HEK293 (cell line): ENCODE data around the gene RRAS.

Source experiments
- GLI4 ChIP-seq: fragments of 450-650 bp; formaldehyde crosslinking; IDR thresholded peaks from 2 replicates; pipeline ENCODE4 v1.5.1; 2016; ENCODE audit warnings: missing biosample characterization, missing genetic modification characterization
- PRDM1 ChIP-seq: fragments of 450-650 bp; formaldehyde crosslinking; IDR thresholded peaks from 2 replicates; pipeline ENCODE4; 2016; ENCODE audit warnings: missing biosample characterization, missing genetic modification characterization
- TRIM28 ChIP-seq: IDR thresholded peaks from 2 replicates; pipeline ENCODE4 v1.6.1; 2011; ENCODE audit warnings: low read length, control low read depth, borderline replicate concordance
- ZFHX2 ChIP-seq: fragments of 450-650 bp; formaldehyde crosslinking; conservative IDR thresholded peaks from 2 replicates; pipeline ENCODE4 v1.5.1; 2016; ENCODE audit warnings: missing biosample characterization, missing genetic modification characterization
- ZFP3 ChIP-seq: fragments of 450-650 bp; formaldehyde crosslinking; IDR thresholded peaks from 2 replicates; pipeline ENCODE4 v1.5.1; 2016; ENCODE audit warnings: low read depth, missing biosample characterization, missing genetic modification characterization
- ZFP69B ChIP-seq: fragments of 450-650 bp; formaldehyde crosslinking; IDR thresholded peaks from 2 replicates; pipeline ENCODE4 v1.5.1; 2016; ENCODE audit warnings: missing biosample characterization, missing genetic modification characterization
- ZNF10 ChIP-seq: fragments of 450-650 bp; formaldehyde crosslinking; IDR thresholded peaks from 2 replicates; pipeline ENCODE4 v1.5.1; 2017; ENCODE audit warnings: missing biosample characterization, missing genetic modification characterization
- ZNF138 ChIP-seq: fragments of 450-650 bp; formaldehyde crosslinking; IDR thresholded peaks from 2 replicates; pipeline ENCODE4 v1.5.1; 2016; ENCODE audit warnings: missing biosample characterization, missing genetic modification characterization, borderline replicate concordance
- ZNF2 ChIP-seq: fragments of 450-650 bp; formaldehyde crosslinking; IDR thresholded peaks from 2 replicates; pipeline ENCODE4 v1.5.1; 2016; ENCODE audit warnings: missing biosample characterization, missing genetic modification characterization
- ZNF302 ChIP-seq: fragments of 450-650 bp; formaldehyde crosslinking; IDR thresholded peaks from 2 replicates; pipeline ENCODE4 v1.5.1; 2016; ENCODE audit warnings: missing biosample characterization, missing genetic modification characterization, low read depth
- ZNF416 ChIP-seq: fragments of 450-650 bp; formaldehyde crosslinking; IDR thresholded peaks from 2 replicates; pipeline ENCODE4 v1.5.1; 2016; ENCODE audit warnings: missing biosample characterization, missing genetic modification characterization
- ZNF433 ChIP-seq: fragments of 450-650 bp; formaldehyde crosslinking; IDR thresholded peaks from 2 replicates; pipeline ENCODE4 v1.5.1; 2016; ENCODE audit warnings: missing biosample characterization, missing genetic modification characterization, low read depth
- ZNF521 ChIP-seq: fragments of 450-650 bp; formaldehyde crosslinking; IDR thresholded peaks from 2 replicates; pipeline ENCODE4 v1.5.1; 2017; ENCODE audit warnings: missing biosample characterization, mild to moderate bottlenecking, missing genetic modification characterization
- ZNF530 ChIP-seq: fragments of 450-650 bp; formaldehyde crosslinking; IDR thresholded peaks from 2 replicates; pipeline ENCODE4 v1.5.1; 2016; ENCODE audit warnings: low read depth, missing biosample characterization, missing genetic modification characterization
- ZNF549 ChIP-seq: fragments of 450-650 bp; IDR thresholded peaks from 2 replicates; pipeline ENCODE4 v1.5.1; 2018; ENCODE audit warnings: missing biosample characterization, missing genetic modification characterization, mild to moderate bottlenecking, inconsistent platforms, moderate library complexity
- ZNF571 ChIP-seq: fragments of 450-650 bp; formaldehyde crosslinking; IDR thresholded peaks from 2 replicates; pipeline ENCODE4 v1.5.0; 2017; ENCODE audit warnings: missing biosample characterization, missing genetic modification characterization
- ZNF600 ChIP-seq: fragments of 450-650 bp; formaldehyde crosslinking; IDR thresholded peaks from 2 replicates; pipeline ENCODE4 v1.5.1; 2016; ENCODE audit warnings: missing biosample characterization, missing genetic modification characterization
- ZNF623 ChIP-seq: fragments of 450-650 bp; formaldehyde crosslinking; IDR thresholded peaks from 2 replicates; pipeline ENCODE4 v1.5.1; 2016; ENCODE audit warnings: missing biosample characterization, missing genetic modification characterization
- ZNF626 ChIP-seq: fragments of 450-650 bp; sonication (Bioruptor Pico); formaldehyde crosslinking; IDR thresholded peaks from 2 replicates; pipeline ENCODE4 v1.5.1; 2018; ENCODE audit warnings: missing biosample characterization, missing genetic modification characterization, inconsistent platforms
- ZNF701 ChIP-seq: fragments of 450-650 bp; formaldehyde crosslinking; IDR thresholded peaks from 2 replicates; pipeline ENCODE4 v1.5.1; 2016; ENCODE audit warnings: missing biosample characterization, missing genetic modification characterization
- ZNF837 ChIP-seq: fragments of 450-650 bp; formaldehyde crosslinking; IDR thresholded peaks from 2 replicates; pipeline ENCODE4 v1.5.1; 2016; ENCODE audit warnings: missing biosample characterization, missing genetic modification characterization
- ZSCAN16 ChIP-seq: fragments of 450-650 bp; formaldehyde crosslinking; IDR thresholded peaks from 2 replicates; pipeline ENCODE4 v1.5.1; 2016; ENCODE audit warnings: missing biosample characterization, missing genetic modification characterization
- TF ChIP-seq, protein P1 (sequence below): fragments of 450-650 bp; formaldehyde crosslinking; conservative IDR thresholded peaks from 2 replicates; pipeline ENCODE4 v1.5.1; 2016; ENCODE audit warnings: low read depth, missing biosample characterization, missing genetic modification characterization
- TF ChIP-seq, protein P2 (sequence below): fragments of 450-650 bp; formaldehyde crosslinking; IDR thresholded peaks from 2 replicates; pipeline ENCODE4 v1.5.1; 2016; ENCODE audit warnings: missing biosample characterization, missing genetic modification characterization, low read depth
- TF ChIP-seq, protein P3 (sequence below): fragments of 450-650 bp; formaldehyde crosslinking; IDR thresholded peaks from 2 replicates; pipeline ENCODE4 v1.5.1; 2016; ENCODE audit warnings: missing biosample characterization, missing genetic modification characterization
- TF ChIP-seq, protein P4 (sequence below): fragments of 450-650 bp; formaldehyde crosslinking; IDR thresholded peaks from 2 replicates; pipeline ENCODE4 v1.5.1; 2017; ENCODE audit warnings: missing biosample characterization, missing genetic modification characterization
- TF ChIP-seq, protein P5 (sequence below): fragments of 450-650 bp; formaldehyde crosslinking; IDR thresholded peaks from 2 replicates; pipeline ENCODE4; 2016; ENCODE audit warnings: missing biosample characterization, missing genetic modification characterization
- TF ChIP-seq, protein P6 (sequence below): fragments of 450-650 bp; formaldehyde crosslinking; IDR thresholded peaks from 2 replicates; pipeline ENCODE4 v1.5.1; 2016; ENCODE audit warnings: missing biosample characterization, missing genetic modification characterization

RRAS gene

DNA sequence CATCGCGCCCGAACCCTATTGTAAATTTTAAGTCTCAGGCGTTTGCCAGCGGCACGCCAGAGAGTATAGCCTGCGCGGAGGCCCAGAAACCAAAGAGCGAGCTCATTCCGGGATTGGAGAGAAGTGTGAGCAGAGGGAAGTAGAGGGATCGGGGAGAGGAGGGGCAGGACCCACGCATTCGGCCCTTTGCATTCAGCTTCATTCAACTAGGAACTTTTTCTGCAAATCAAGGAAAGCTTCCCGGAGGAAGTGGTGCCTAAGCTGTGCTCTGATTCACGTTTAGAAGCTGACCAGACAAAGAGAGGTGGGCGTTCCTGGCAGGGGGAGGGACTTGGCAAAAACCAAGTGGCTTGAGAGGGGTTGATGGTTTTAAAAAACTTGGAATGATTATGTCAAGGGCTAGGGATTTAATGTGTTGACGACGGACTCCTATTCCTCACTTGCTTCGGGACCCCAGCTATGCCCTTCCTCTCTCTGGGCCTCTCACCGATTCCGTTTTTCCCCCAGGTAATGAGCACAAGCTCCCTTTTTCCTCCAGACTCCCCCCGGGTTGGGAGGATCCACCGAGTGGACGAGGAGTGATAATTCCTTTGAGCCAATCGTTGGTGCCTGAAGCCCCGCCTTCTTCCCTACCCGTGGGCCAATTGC lies 36.3 kb upstream of the RRAS start (continued):
- TF ChIP-seq, protein P1, sequence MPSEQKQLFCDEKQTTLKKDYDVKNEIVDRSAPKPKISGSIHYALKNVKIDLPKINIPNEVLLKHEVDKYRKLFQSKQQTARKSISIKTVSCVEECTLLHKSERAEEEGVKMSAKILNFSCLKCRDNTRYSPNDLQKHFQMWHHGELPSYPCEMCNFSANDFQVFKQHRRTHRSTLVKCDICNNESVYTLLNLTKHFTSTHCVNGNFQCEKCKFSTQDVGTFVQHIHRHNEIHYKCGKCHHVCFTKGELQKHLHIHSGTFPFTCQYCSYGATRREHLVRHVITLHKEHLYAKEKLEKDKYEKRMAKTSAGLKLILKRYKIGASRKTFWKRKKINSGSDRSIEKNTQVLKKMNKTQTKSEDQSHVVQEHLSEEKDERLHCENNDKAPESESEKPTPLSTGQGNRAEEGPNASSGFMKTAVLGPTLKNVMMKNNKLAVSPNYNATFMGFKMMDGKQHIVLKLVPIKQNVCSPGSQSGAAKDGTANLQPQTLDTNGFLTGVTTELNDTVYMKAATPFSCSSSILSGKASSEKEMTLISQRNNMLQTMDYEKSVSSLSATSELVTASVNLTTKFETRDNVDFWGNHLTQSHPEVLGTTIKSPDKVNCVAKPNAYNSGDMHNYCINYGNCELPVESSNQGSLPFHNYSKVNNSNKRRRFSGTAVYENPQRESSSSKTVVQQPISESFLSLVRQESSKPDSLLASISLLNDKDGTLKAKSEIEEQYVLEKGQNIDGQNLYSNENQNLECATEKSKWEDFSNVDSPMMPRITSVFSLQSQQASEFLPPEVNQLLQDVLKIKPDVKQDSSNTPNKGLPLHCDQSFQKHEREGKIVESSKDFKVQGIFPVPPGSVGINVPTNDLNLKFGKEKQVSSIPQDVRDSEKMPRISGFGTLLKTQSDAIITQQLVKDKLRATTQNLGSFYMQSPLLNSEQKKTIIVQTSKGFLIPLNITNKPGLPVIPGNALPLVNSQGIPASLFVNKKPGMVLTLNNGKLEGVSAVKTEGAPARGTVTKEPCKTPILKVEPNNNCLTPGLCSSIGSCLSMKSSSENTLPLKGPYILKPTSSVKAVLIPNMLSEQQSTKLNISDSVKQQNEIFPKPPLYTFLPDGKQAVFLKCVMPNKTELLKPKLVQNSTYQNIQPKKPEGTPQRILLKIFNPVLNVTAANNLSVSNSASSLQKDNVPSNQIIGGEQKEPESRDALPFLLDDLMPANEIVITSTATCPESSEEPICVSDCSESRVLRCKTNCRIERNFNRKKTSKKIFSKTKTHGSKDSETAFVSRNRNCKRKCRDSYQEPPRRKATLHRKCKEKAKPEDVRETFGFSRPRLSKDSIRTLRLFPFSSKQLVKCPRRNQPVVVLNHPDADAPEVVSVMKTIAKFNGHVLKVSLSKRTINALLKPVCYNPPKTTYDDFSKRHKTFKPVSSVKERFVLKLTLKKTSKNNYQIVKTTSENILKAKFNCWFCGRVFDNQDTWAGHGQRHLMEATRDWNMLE (tag by site-specific recombination): no peak
- TF ChIP-seq, protein P2, sequence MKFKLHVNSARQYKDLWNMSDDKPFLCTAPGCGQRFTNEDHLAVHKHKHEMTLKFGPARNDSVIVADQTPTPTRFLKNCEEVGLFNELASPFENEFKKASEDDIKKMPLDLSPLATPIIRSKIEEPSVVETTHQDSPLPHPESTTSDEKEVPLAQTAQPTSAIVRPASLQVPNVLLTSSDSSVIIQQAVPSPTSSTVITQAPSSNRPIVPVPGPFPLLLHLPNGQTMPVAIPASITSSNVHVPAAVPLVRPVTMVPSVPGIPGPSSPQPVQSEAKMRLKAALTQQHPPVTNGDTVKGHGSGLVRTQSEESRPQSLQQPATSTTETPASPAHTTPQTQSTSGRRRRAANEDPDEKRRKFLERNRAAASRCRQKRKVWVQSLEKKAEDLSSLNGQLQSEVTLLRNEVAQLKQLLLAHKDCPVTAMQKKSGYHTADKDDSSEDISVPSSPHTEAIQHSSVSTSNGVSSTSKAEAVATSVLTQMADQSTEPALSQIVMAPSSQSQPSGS (tag by site-specific recombination): no peak
- TF ChIP-seq, protein P3, sequence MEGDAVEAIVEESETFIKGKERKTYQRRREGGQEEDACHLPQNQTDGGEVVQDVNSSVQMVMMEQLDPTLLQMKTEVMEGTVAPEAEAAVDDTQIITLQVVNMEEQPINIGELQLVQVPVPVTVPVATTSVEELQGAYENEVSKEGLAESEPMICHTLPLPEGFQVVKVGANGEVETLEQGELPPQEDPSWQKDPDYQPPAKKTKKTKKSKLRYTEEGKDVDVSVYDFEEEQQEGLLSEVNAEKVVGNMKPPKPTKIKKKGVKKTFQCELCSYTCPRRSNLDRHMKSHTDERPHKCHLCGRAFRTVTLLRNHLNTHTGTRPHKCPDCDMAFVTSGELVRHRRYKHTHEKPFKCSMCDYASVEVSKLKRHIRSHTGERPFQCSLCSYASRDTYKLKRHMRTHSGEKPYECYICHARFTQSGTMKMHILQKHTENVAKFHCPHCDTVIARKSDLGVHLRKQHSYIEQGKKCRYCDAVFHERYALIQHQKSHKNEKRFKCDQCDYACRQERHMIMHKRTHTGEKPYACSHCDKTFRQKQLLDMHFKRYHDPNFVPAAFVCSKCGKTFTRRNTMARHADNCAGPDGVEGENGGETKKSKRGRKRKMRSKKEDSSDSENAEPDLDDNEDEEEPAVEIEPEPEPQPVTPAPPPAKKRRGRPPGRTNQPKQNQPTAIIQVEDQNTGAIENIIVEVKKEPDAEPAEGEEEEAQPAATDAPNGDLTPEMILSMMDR: no peak
- 0 out of 2 replicates have a peak, but pooled peaks have one; percentile 11 for TF ChIP-seq ZNF10 (tag by site-specific recombination)
- no peak for TF ChIP-seq ZNF521
- no peak for TF ChIP-seq ZNF416 (tag by site-specific recombination)
- TF ChIP-seq ZNF701 (tag by site-specific recombination): no peak
- no peak for TF ChIP-seq ZNF549 (tag by site-specific recombination)
- TF ChIP-seq, protein P4, sequence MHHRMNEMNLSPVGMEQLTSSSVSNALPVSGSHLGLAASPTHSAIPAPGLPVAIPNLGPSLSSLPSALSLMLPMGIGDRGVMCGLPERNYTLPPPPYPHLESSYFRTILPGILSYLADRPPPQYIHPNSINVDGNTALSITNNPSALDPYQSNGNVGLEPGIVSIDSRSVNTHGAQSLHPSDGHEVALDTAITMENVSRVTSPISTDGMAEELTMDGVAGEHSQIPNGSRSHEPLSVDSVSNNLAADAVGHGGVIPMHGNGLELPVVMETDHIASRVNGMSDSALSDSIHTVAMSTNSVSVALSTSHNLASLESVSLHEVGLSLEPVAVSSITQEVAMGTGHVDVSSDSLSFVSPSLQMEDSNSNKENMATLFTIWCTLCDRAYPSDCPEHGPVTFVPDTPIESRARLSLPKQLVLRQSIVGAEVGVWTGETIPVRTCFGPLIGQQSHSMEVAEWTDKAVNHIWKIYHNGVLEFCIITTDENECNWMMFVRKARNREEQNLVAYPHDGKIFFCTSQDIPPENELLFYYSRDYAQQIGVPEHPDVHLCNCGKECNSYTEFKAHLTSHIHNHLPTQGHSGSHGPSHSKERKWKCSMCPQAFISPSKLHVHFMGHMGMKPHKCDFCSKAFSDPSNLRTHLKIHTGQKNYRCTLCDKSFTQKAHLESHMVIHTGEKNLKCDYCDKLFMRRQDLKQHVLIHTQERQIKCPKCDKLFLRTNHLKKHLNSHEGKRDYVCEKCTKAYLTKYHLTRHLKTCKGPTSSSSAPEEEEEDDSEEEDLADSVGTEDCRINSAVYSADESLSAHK: no peak
- no peak for TF ChIP-seq ZFP3 (tag by site-specific recombination)
- no peak for TF ChIP-seq ZNF530 (tag by site-specific recombination)
- TF ChIP-seq ZNF571 (tag by site-specific recombination): no peak
- 0 out of 2 replicates have a peak, but pooled peaks have one; percentile 23 for TF ChIP-seq ZNF2
- TF ChIP-seq ZNF837: no peak
- TF ChIP-seq ZNF302 (tag by site-specific recombination): no peak
- TF ChIP-seq ZNF433 (tag by site-specific recombination): no peak
- TF ChIP-seq, protein P5, sequence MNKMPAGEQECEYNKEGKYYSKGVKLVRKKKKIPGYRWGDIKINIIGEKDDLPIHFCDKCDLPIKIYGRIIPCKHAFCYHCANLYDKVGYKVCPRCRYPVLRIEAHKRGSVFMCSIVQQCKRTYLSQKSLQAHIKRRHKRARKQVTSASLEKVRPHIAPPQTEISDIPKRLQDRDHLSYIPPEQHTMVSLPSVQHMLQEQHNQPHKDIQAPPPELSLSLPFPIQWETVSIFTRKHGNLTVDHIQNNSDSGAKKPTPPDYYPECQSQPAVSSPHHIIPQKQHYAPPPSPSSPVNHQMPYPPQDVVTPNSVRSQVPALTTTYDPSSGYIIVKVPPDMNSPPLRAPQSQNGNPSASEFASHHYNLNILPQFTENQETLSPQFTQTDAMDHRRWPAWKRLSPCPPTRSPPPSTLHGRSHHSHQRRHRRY (tag by site-specific recombination): no peak
- no peak for TF ChIP-seq ZNF623
- peak; percentile 79 for TF ChIP-seq ZFHX2
- TF ChIP-seq ZNF626 (tag by site-specific recombination): no peak
- no peak for TF ChIP-seq ZNF138
- no peak for TF ChIP-seq GLI4 (tag by site-specific recombination)
- TF ChIP-seq PRDM1 (tag by site-specific recombination): no peak
- TF ChIP-seq TRIM28: no peak
- no peak for TF ChIP-seq ZSCAN16
- TF ChIP-seq ZNF600 (tag by site-specific recombination): no peak
- TF ChIP-seq, protein P6, sequence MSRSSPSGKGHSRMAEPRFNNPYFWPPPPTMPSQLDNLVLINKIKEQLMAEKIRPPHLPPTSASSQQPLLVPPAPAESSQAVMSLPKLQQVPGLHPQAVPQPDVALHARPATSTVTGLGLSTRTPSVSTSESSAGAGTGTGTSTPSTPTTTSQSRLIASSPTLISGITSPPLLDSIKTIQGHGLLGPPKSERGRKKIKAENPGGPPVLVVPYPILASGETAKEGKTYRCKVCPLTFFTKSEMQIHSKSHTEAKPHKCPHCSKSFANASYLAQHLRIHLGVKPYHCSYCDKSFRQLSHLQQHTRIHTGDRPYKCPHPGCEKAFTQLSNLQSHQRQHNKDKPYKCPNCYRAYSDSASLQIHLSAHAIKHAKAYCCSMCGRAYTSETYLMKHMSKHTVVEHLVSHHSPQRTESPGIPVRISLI (tag by site-specific recombination): peak; percentile 81
- TF ChIP-seq ZFP69B (tag by site-specific recombination): peak; percentile 21; the same call in 1 of the 2 replicates
